RWPE1 (cell line): ENCODE results near the gene LLGL2.

Experiments used
- CTCF ChIA-PET: fragments of 350-600 bp; sonication (Branson Sonifier 250); formaldehyde crosslinking; extraction: SDS; loops from one replicate; lab custom pipeline; 2021; lab: Yijun Ruan, JAX
- POLR2A ChIA-PET: fragments of 400-600 bp; formaldehyde crosslinking; extraction: SDS; loops from one replicate; lab custom pipeline; 2020; ENCODE audit warnings: antibody characterized with exemption; ENCODE audit not compliant: low non-redundant PET; lab: Yijun Ruan, JAX
- DNase-seq: peaks from one replicate; pipeline ENCODE4 v3.0.0; 2012; ENCODE audit warnings: low spot score
- H3K27ac ChIP-seq: fragments of 450-650 bp; 2 replicates; pipeline ENCODE4 v1.5.1; 2017
- CTCF ChIP-seq: fragments of 450-650 bp; conservative IDR thresholded peaks from 2 replicates; pipeline ENCODE4 v1.5.1; 2017; ENCODE audit warnings: low read depth, mild to moderate bottlenecking

LLGL2 gene

GRCh38 chr17:75564195-75564594, 38.7 kb downstream of the LLGL2 start:
- H3K27ac ChIP-seq, result no peak overlapping the region
- ChIA-PET CTCF (no interaction called here), POLR2A (no interaction called here)
- TF ChIP-seq CTCF, result no peak
- DNase-seq, result no peak

- DNase-seq, result peak; percentile 71
- POLR2A ChIA-PET, result interaction anchor here (0.5 kb wide), 1 partner anchor 12 kb away, joined by 3 read pairs; no protein-coding TSS in a partner anchor
- no peak for TF ChIP-seq CTCF
- CTCF ChIA-PET, result interaction anchor here (0.7 to 1.1 kb wide), 5 partner anchors 12 to 291 kb away, joined by 3 to 4 read pairs (median 3); partner anchors contain the start of genes SMIM5 and TSEN54
- H3K27ac ChIP-seq, result peak overlapping the region; percentile 15
Measured at GRCh38 chr17:75565066-75565465, 39.6 kb downstream of the LLGL2 start.

- no peak for TF ChIP-seq CTCF
- POLR2A ChIA-PET, result interaction anchor here (0.5 kb wide), 1 partner anchor 11 kb away, joined by 3 read pairs; no protein-coding TSS in a partner anchor
- no peak overlapping the region for H3K27ac ChIP-seq
- no peak for DNase-seq
- CTCF ChIA-PET, result interaction anchor here (1.0 to 1.1 kb wide), 3 partner anchors 12 to 290 kb away, joined by 3 read pairs; no protein-coding TSS in a partner anchor
Measured at GRCh38 chr17:75565618-75566017, 40.1 kb downstream of the LLGL2 start.

- POLR2A ChIA-PET, result no interaction called here
- DNase-seq, result no peak
- H3K27ac ChIP-seq, result no peak overlapping the region
- no peak for TF ChIP-seq CTCF
- CTCF ChIA-PET, result interaction anchor here (0.7 kb wide), 1 partner anchor 155 kb away, joined by 4 read pairs; no protein-coding TSS in a partner anchor
Measured at GRCh38 chr17:75566416-75566815, 40.9 kb downstream of the LLGL2 start.

GRCh38 chr17:75566834-75567233, 41.3 kb downstream of the LLGL2 start:
- TF ChIP-seq CTCF, result no peak
- ChIA-PET CTCF (interaction anchor here (0.7 kb wide), 1 partner anchor 155 kb away, joined by 4 read pairs; no protein-coding TSS in a partner anchor), POLR2A (interaction anchor here (0.7 kb wide), 1 partner anchor 29 kb away, joined by 3 read pairs; no protein-coding TSS in a partner anchor)
- no peak for DNase-seq
- no peak overlapping the region for H3K27ac ChIP-seq

- CTCF ChIA-PET, result interaction anchor here (0.6 kb wide), 1 partner anchor 33 kb away, joined by 4 read pairs; no protein-coding TSS in a partner anchor
Measured at GRCh38 chr17:75568412-75569255, 43.1 kb downstream of the LLGL2 start.

More at GRCh38 chr17:75568412-75569255, 43.1 kb downstream of the LLGL2 start:
- DNase-seq, result no peak
- TF ChIP-seq CTCF, result no peak
- POLR2A ChIA-PET, result interaction anchor here (0.6 kb wide), 1 partner anchor 130 kb away, joined by 5 read pairs; no protein-coding TSS in a partner anchor
- H3K27ac ChIP-seq, result no peak overlapping the region
